A549 (cell line): Measurements from ENCODE around the gene LDLRAD3. TPM values are rescaled to one million over a fixed set of nuclear protein-coding genes. Genes with fewer than 3 reads are reported as not detected.

Source experiments
- ATAC-seq, 2 experiments: fragments of 200-7000 bp in 1 of 2; fragments of >200 bp in 1 of 2; cut with Nextera tagmentation in 1 of 2; cut with Tn5 transposase in 1 of 2; 3 replicates each; pipeline versions ENCODE4 v1.8.0 to v1.9.1; 2018 to 2020; ENCODE audit warnings: mild to moderate bottlenecking in 1 of 2, moderate library complexity in 1 of 2
- CTCF ChIA-PET: fragments of 300-600 bp; sonication (Branson Sonifier 250); formaldehyde crosslinking; extraction: SDS; loops from one replicate; lab custom pipeline; 2021; ENCODE audit warnings: antibody characterized with exemption, inconsistent platforms; lab: Yijun Ruan, JAX
- POLR2A ChIA-PET: fragments of 350-600 bp; formaldehyde crosslinking; extraction: SDS; loops from one replicate; lab custom pipeline; 2021; ENCODE audit warnings: antibody characterized with exemption, inconsistent platforms; lab: Yijun Ruan, JAX
- DNase-seq, 2 experiments: peaks; one replicate each; pipeline versions ENCODE4 v3.0.0 to v3.0.0-alpha.2; 2011 to 2016; ENCODE audit warnings: low read depth in 1 of 2, low spot score in 1 of 2
- FAIRE-seq: peaks from 2 replicates; lab custom pipeline; 2011; peaks lifted over from hg19 to GRCh38; lab: Jason Lieb, UNC
- H3K27ac ChIP-seq, 2 experiments: fragments of >200 bp; sonication (Bioruptor Twin); formaldehyde crosslinking; 3 replicates each; pipeline ENCODE4 v1.5.1; 2016 to 2017
- H3K4me1 ChIP-seq: fragments of >200 bp; sonication (Bioruptor Twin); formaldehyde crosslinking; 3 replicates; pipeline ENCODE4 v1.6.1; 2016
- H3K4me2 ChIP-seq: fragments of >200 bp; sonication (Bioruptor Twin); formaldehyde crosslinking; 3 replicates; pipeline ENCODE4 v1.6.1; 2016
- H3K4me3 ChIP-seq: fragments of >200 bp; sonication (Bioruptor Twin); formaldehyde crosslinking; 3 replicates; pipeline ENCODE4 v1.5.1; 2016
- H3K9me3 ChIP-seq: fragments of >200 bp; sonication (Bioruptor Twin); formaldehyde crosslinking; 3 replicates; pipeline ENCODE4 v1.6.1; 2016
- BHLHE40 ChIP-seq: IDR thresholded peaks from 2 replicates; pipeline ENCODE4 v1.6.1; 2012; ENCODE audit warnings: low read depth, low read length, inconsistent platforms
- CEBPB ChIP-seq, 2 experiments: fragments of >200 bp in 1 of 2; sonication (Bioruptor Twin) in 1 of 2; formaldehyde crosslinking in 1 of 2; IDR thresholded peaks; 2 replicates each; pipeline ENCODE4 v1.6.1; 2012 to 2016
- CHD4 ChIP-seq: fragments of 200-600 bp; sonication (generic); IDR thresholded peaks from 2 replicates; pipeline ENCODE4 v1.6.1; 2016; ENCODE audit warnings: antibody characterized with exemption, mild to moderate bottlenecking, borderline replicate concordance
- E2F6 ChIP-seq: IDR thresholded peaks from 2 replicates; pipeline ENCODE4 v1.6.1; 2012; ENCODE audit warnings: low read depth, borderline replicate concordance
- ELK1 ChIP-seq: fragments of 150-350 bp; IDR thresholded peaks from 2 replicates; pipeline ENCODE4 v1.6.1; 2014; ENCODE audit warnings: low read depth, mild to moderate bottlenecking, low read length
- HES2 ChIP-seq: fragments of >200 bp; sonication (Bioruptor Twin); formaldehyde crosslinking; IDR thresholded peaks from 2 replicates; pipeline ENCODE4 v1.6.1; 2016
- KDM1A ChIP-seq: fragments of 200-600 bp; sonication (generic); IDR thresholded peaks from 2 replicates; pipeline ENCODE4 v1.6.1; 2016; ENCODE audit warnings: low read depth, mild to moderate bottlenecking
- KDM5A ChIP-seq: fragments of 200-600 bp; sonication (generic); IDR thresholded peaks from 2 replicates; pipeline ENCODE4 v1.6.1; 2016; ENCODE audit warnings: antibody characterized with exemption, mild to moderate bottlenecking
- MAFK ChIP-seq: fragments of 450-650 bp; IDR thresholded peaks from 2 replicates; pipeline ENCODE4 v1.6.1; 2014; ENCODE audit not compliant: partially characterized antibody
- NR3C1 ChIP-seq: fragments of >200 bp; sonication (Bioruptor Twin); formaldehyde crosslinking; IDR thresholded peaks from 3 replicates; pipeline ENCODE4 v1.6.1; 2017
- POLR2A ChIP-seq: IDR thresholded peaks from 2 replicates; pipeline ENCODE4 v1.6.1; 2012; ENCODE audit warnings: mild to moderate bottlenecking, low read length
- RNF2 ChIP-seq: fragments of 200-600 bp; sonication (generic); IDR thresholded peaks from 2 replicates; pipeline ENCODE4 v1.6.1; 2016; ENCODE audit warnings: low read depth, mild to moderate bottlenecking, antibody characterized with exemption, moderate library complexity, borderline replicate concordance
- TP53 ChIP-seq: fragments of 250-450 bp; sonication (Bioruptor Pico); IDR thresholded peaks from 2 replicates; pipeline ENCODE4 v1.5.0; 2021; ENCODE audit warnings: mild to moderate bottlenecking, moderate library complexity
- ZC3H11A ChIP-seq: fragments of 450-650 bp; IDR thresholded peaks from 2 replicates; pipeline ENCODE4 v1.6.1; 2014; ENCODE audit warnings: antibody characterized with exemption, mild to moderate bottlenecking
- WGBS: methylation state at CpG from one replicate; pipeline ENCODE4 v1.1.6; 2017; ENCODE audit errors: missing lambda C conversion rate; 5-methylcytosine and 5-hydroxymethylcytosine counted together
- polyA plus RNA-seq, 4 experiments: library from polyadenylated mRNA; depleted of rRNA in 3 of 4; stranded (reverse); fragments of >200 nt; fragmentation: RNase III in 1 of 4; extraction: RNeasy Plus Mini Kit Qiagen cat#74134 plus additional on column Dnase treatment in 1 of 4; gene quantifications; 2 replicates in 3 of 4; 3 replicates in 1 of 4; pipeline ENCODE4 v1.2.3, GENCODE V29; 2011 to 2017
- TF ChIP-seq, protein P1 (sequence below): fragments of 450-650 bp; IDR thresholded peaks from 2 replicates; pipeline ENCODE4 v1.6.1; 2014; ENCODE audit warnings: antibody characterized with exemption
- TF ChIP-seq, protein P2 (sequence below): fragments of >200 bp; sonication (Bioruptor Twin); formaldehyde crosslinking; IDR thresholded peaks from 3 replicates; pipeline ENCODE4 v1.5.1; 2016
- TF ChIP-seq, protein P3 (sequence below): fragments of 250-450 bp; sonication (Bioruptor Pico); IDR thresholded peaks from 2 replicates; pipeline ENCODE4 v1.5.0; 2020; ENCODE audit warnings: low read depth, mild to moderate bottlenecking, moderate library complexity
- TF ChIP-seq, protein P4 (sequence below): fragments of >200 bp; sonication (Bioruptor Twin); formaldehyde crosslinking; IDR thresholded peaks from 3 replicates; pipeline ENCODE4 v1.6.1; 2016

LDLRAD3 gene
- polyA plus RNA-seq, 2 of the 4 experiments (the other 2 are of a cell fraction), result 10.5 to 13.2 TPM

GRCh38 chr11:36061471-36061870 lies 117.6 kb downstream of the LDLRAD3 start:
- no peak for FAIRE-seq
- ChIA-PET CTCF (interaction anchor here (0.8 to 1.2 kb wide), 3 partner anchors 8 to 73 kb away, joined by 3 to 4 read pairs (median 3); no protein-coding TSS in a partner anchor), POLR2A (no interaction called here)
- no peak overlapping the region for H3K4me2 ChIP-seq
- ATAC-seq, result no peak
- no peak for DNase-seq
- no peaks in the 10 kb centered on the region for H3K4me1 ChIP-seq
- H3K9me3 ChIP-seq, result peaks cover 4% of the 10 kb centered on the region; the same call in 2 of the 3 replicates
- H3K4me3 ChIP-seq, result no peak overlapping the region
- H3K27ac ChIP-seq, result no peak overlapping the region
- 44% methylated on average over 2 of the region's 2 CpGs for WGBS
- TF ChIP-seq CHD4, result no peak
- TF ChIP-seq NR3C1, result no peak
- TF ChIP-seq, protein P1, sequence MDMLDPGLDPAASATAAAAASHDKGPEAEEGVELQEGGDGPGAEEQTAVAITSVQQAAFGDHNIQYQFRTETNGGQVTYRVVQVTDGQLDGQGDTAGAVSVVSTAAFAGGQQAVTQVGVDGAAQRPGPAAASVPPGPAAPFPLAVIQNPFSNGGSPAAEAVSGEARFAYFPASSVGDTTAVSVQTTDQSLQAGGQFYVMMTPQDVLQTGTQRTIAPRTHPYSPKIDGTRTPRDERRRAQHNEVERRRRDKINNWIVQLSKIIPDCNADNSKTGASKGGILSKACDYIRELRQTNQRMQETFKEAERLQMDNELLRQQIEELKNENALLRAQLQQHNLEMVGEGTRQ, result no peak
- TF ChIP-seq, protein P2, sequence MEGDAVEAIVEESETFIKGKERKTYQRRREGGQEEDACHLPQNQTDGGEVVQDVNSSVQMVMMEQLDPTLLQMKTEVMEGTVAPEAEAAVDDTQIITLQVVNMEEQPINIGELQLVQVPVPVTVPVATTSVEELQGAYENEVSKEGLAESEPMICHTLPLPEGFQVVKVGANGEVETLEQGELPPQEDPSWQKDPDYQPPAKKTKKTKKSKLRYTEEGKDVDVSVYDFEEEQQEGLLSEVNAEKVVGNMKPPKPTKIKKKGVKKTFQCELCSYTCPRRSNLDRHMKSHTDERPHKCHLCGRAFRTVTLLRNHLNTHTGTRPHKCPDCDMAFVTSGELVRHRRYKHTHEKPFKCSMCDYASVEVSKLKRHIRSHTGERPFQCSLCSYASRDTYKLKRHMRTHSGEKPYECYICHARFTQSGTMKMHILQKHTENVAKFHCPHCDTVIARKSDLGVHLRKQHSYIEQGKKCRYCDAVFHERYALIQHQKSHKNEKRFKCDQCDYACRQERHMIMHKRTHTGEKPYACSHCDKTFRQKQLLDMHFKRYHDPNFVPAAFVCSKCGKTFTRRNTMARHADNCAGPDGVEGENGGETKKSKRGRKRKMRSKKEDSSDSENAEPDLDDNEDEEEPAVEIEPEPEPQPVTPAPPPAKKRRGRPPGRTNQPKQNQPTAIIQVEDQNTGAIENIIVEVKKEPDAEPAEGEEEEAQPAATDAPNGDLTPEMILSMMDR, result no peak
- TF ChIP-seq HES2, result no peak
- no peak for TF ChIP-seq POLR2A
- no peak for TF ChIP-seq E2F6
- TF ChIP-seq BHLHE40, result no peak

GRCh38 chr11:36062796-36063365 lies 119.0 kb downstream of the LDLRAD3 start:
- 84% methylated on average over 3 of the region's 3 CpGs for WGBS
- Histone ChIP-seq H3K4me1 (no peaks in the 10 kb centered on the region), H3K27ac (no peak overlapping the region), H3K9me3 (peaks cover 14% of the 10 kb centered on the region), H3K4me3 (no peak overlapping the region), H3K4me2 (no peak overlapping the region)
- DNase-seq, result no peak
- no peak for FAIRE-seq
- CTCF ChIA-PET, result interaction anchor here (2.1 kb wide), 1 partner anchor 10 kb away, joined by 7 read pairs; no protein-coding TSS in a partner anchor
- no peak for ATAC-seq
- TF ChIP-seq KDM1A (no peak), MAFK (no peak), RNF2 (no peak), ZC3H11A (no peak), KDM5A (no peak), ELK1 (no peak), CHD4 (no peak), CEBPB (IDR thresholded peaks at IDR 0.05) (no peak), BHLHE40 (no peak), TP53 (CRISPR knock-in tag) (no peak)
- TF ChIP-seq, protein P3, sequence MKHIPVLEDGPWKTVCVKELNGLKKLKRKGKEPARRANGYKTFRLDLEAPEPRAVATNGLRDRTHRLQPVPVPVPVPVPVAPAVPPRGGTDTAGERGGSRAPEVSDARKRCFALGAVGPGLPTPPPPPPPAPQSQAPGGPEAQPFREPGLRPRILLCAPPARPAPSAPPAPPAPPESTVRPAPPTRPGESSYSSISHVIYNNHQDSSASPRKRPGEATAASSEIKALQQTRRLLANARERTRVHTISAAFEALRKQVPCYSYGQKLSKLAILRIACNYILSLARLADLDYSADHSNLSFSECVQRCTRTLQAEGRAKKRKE (CRISPR knock-in tag), result no peak
- TF ChIP-seq, protein P4, sequence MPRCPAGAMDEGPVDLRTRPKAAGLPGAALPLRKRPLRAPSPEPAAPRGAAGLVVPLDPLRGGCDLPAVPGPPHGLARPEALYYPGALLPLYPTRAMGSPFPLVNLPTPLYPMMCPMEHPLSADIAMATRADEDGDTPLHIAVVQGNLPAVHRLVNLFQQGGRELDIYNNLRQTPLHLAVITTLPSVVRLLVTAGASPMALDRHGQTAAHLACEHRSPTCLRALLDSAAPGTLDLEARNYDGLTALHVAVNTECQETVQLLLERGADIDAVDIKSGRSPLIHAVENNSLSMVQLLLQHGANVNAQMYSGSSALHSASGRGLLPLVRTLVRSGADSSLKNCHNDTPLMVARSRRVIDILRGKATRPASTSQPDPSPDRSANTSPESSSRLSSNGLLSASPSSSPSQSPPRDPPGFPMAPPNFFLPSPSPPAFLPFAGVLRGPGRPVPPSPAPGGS, result no peak
- POLR2A ChIA-PET, result no interaction called here
